GM18909 (cell line): ENCODE data around the gene SRC.
A peak's percentile ranks its signal among the peaks of the same experiment; 100 is the strongest.
"Not testable (repeated sequence)": the region's sequence is repeated elsewhere in the genome, so short reads cannot be mapped to it uniquely, and the experiment has no call there.

ENCODE experiments used
- ATAC-seq: cut with Tn5 transposase; IDR thresholded peaks from one replicate; pipeline ENCODE4 v1.9.1; 2021; ENCODE audit warnings: mild to moderate bottlenecking; ENCODE audit not compliant: unreplicated experiment, poor library complexity

Gene SRC

GRCh38 chr20:37335642-37336368 lies 10.1 kb upstream of the SRC start:
- ATAC-seq = no peak

GRCh38 chr20:37336369-37337207 lies 9.4 kb upstream of the SRC start:
- peak; percentile 70 for ATAC-seq

GRCh38 chr20:37337208-37337991 lies 8.5 kb upstream of the SRC start:
- no peak for ATAC-seq

GRCh38 chr20:37338380-37338779 lies 7.6 kb upstream of the SRC start:
- not testable (repeated sequence) for ATAC-seq

GRCh38 chr20:37339208-37339607 lies 6.7 kb upstream of the SRC start:
- ATAC-seq = no peak

GRCh38 chr20:37339764-37340109 lies 6.2 kb upstream of the SRC start:
- not testable (repeated sequence) for ATAC-seq

- no peak for ATAC-seq
These were observed 4.9 kb upstream of the SRC start for GRCh38 chr20:37340998-37341397.

GRCh38 chr20:37341632-37342031 lies 4.3 kb upstream of the SRC start:
- ATAC-seq = no peak

GRCh38 chr20:37342231-37343177 lies 3.4 kb upstream of the SRC start:
- ATAC-seq = no peak

- ATAC-seq = no peak
These were observed 2.5 kb upstream of the SRC start for GRCh38 chr20:37343212-37343993.

- no peak for ATAC-seq
These were observed 2.0 kb upstream of the SRC start for GRCh38 chr20:37343994-37344355.

GRCh38 chr20:37344506-37345338 lies 1.2 kb upstream of the SRC start:
- no peak for ATAC-seq

GRCh38 chr20:37346236-37346534 lies 245 bp downstream of the SRC start:
- ATAC-seq = peak; percentile 9

GRCh38 chr20:37346535-37347346 lies 801 bp downstream of the SRC start:
- peak; percentile 17 for ATAC-seq

GRCh38 chr20:37347347-37347823 lies 1.4 kb downstream of the SRC start:
- ATAC-seq = no peak

- no peak for ATAC-seq
These were observed 2.2 kb downstream of the SRC start for GRCh38 chr20:37347891-37348791.
